Stimulated activated CD8-positive, alpha-beta memory T cell treated with anti-CD3 and anti-CD28 coated beads, Interleukin-15, amount 100 ng/mL, for 1 hour (primary cell): ENCODE data around the gene LDAF1.
"Not testable (repeated sequence)": the region's sequence is repeated elsewhere in the genome, so short reads cannot be mapped to it uniquely, and the experiment has no call there.

ENCODE experiments used
- DNase-seq: peaks from one replicate; pipeline ENCODE4 v3.0.0-alpha.2; 2020; ENCODE audit warnings: low read depth

LDAF1 gene

DNA sequence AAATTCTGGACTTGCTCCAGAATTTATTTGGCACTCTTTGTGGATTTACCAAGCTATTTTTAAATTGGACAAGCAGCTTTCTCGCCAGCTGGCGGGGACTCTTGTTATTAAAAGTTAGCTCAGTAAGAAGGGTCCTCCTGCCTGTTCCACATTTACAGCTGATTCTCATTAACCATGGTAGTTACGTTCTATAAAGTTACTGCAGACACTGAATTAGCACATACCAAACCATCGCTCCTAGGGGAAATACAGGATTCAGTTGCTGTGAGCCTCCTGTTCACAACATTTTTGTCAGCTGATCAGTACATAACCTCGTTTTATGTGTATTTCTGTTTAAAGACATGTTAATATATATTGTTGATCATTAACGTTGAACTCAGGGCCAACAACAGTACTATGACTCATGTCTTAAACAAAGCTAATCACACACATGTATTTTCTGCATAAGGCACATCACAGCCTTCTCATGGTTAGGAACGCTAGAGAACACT, 4.2 kb downstream of the LDAF1 start:
- DNase-seq, result no peak

DNA sequence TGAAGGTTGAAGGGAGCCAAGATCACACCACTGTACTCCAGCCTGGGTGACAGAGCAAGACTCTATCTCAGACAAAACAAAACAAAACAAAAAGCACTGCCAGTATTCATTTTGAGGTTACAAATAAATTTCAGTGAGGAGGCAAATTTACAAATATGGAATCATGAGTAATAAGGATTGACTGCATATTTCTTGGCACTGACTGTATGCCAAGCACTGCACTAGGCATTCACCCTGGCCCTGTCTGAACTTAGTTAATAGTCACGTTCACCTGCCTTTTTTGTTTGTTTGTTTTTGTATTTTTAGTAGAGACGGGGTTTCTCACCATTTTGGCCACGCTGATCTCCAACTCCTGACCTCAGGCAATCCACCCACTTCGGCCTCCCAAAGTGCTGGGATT, 5.1 kb downstream of the LDAF1 start:
- DNase-seq, result no peak

DNA sequence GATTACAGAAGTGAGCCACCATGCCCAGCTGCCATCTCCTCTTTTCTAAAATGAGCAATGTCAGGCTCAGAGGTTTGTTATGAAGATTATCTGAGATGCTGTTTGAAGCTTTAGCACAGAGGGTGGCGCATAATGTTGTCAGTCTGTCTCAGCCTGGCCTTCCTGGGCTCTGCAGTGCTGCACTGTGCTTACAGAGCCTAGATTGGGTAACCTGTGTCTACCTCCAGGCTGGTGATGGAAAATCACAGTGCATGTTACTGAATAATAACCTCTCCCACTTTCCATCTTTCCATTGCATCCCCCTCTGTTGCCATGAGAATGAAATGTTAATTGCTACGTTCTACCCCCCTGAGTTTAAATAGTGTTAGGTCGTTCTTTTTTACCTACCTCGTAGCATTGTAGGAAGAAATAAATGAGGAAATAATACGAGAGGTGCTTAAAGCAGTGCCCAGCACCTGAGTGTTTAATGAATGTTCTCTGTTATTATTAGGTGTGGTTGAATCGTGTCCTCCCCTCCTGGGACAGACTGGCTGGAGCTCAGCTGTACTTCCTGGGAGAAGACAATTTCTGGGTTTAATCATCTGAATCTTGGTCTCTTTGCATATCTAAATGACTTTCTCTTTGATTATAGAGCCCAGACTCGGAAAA, 6.2 kb downstream of the LDAF1 start:
- DNase-seq, result no peak

DNA sequence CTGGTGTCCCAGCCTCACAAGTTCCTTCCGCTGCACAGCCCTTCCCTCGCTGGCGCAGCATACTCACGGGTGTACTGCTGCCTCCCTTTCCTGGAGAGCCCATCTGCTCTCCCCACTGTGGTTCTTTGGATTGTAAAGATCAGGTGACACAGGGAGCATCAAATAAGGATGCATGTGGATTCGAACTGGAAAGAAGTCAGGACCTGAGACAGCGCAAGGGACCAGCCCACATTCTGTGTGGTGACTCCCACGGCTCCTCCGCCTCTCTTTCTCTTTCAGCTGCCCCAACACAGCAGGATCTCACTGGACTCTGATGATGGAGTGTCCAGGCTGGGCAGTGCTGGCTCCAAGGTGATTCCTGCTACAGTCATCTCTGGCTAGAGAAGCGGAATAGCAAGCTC, 8.1 kb downstream of the LDAF1 start:
- DNase-seq, result no peak

DNA sequence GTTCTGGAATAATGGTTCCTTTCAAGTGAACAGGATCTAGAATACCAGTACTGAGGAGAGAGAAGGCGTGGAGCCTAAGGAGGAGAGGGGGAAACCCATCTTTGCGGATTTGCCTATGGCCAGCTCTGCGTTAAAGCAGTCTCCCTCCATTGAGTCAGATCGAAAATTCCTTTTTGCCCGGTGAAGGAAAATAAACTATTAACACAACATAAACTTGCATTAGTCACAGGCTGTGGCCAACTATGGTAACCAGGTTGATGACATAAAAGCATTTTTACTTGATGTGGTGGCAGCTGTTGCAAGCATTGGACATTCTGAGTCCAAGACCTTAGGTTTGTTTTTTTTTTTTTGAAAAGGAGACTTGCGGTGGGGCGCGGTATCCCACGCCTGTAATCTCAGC, 8.9 kb downstream of the LDAF1 start:
- no peak for DNase-seq

DNA sequence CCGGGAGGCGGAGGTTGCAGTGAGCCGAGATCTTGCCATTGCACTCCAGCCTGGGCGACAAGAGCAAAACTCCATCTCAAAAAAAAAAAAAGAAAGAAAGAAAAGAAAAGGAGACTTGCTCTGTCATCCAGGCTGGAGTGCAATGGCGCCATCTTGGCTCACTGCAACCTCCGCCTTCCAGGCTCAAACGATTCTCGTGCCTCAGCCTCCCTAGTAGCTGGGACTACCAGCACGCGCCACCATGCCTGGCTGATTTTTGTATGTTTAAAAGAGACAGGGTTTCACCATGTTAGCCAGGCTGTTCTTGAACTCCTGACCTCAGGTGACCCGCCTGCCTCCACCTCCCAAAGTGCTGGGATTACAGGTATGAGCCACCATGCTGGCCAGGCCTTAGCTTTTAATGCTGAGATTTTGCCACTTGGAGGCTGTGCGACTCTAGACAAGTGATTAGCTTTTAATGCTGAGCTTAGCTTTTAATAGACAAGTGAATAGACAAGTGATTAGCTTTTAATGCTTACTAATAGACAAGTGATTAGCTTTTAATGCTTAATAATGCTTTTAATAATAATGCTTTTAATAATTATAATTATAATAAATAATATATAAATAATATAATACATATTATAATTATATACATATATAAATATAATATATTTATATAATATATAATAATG, 9.6 kb downstream of the LDAF1 start:
- DNase-seq, result no peak

DNA sequence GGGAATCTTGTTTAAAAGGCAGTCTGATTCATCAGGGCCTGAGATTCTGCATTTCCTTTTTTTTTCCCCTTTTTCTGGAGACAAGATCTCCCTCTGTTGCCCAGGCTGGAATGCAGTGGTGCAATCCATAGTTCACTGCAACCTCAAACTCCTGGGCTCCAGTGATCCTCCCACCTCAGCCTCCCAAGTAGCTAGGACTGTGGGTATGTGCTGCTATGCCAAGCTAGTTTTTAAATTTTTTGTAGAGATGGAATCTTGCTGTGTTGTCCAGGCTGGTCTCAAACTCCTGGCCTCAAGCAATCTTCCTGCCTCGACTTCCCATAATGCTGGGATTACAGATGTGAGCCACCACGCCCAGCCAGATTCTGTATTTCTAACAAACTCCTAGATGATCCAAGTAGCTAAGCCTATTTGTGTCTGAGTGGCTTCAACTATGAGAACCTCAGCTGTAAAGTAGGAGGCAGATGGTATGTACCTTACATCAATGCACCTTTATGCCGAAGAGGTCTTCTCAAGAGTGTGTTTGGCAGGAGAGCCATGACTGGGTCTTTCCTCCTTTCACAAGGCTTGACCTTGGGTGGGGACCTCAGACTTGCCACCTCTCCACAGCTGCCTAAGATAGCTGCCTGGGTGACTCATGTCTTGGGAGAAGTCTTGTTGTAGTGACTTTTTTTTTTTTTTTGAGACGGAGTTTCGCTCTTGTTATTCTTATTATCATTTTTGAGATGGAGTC, 10.9 kb downstream of the LDAF1 start:
- no peak for DNase-seq

DNA sequence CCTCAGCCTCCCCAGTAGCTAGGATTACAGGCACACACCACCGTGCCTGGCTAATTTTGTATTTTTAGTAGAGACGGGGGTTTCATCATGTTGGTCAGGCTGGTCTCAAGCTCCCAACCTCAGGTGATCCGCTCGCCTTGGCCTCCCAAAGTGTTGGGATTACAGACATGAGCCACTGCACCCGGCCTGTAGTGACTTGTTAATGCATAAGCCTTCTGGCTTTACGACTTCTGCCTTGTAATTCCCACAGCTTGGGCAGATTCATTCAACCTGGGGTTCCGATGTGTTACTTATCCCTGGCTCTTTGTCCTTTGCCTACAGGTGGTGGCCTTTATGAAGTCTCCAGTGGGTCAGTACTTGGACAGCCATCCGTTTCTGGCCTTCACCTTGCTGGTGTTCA, 11.6 kb downstream of the LDAF1 start:
- DNase-seq, result not testable (repeated sequence)

DNA sequence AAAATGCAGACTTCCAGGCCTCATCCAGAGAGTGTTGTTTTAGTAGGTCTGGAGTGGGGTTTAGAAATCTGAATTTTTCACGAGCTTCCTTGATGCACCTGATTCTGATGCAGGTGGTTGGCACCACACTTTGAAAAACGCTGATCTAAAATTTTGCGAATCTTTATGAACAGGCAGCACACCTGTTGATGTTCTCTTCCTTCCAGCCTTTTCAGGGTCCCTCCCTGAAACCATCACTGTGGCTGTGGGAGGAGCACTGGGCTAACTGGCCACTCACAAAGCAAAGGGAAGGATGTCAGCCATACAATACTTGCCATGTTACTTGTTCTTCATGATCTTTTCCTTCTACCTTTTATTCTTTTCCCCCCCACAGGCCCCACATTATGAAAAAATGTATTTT, 14.2 kb downstream of the LDAF1 start:
- no peak for DNase-seq

DNA sequence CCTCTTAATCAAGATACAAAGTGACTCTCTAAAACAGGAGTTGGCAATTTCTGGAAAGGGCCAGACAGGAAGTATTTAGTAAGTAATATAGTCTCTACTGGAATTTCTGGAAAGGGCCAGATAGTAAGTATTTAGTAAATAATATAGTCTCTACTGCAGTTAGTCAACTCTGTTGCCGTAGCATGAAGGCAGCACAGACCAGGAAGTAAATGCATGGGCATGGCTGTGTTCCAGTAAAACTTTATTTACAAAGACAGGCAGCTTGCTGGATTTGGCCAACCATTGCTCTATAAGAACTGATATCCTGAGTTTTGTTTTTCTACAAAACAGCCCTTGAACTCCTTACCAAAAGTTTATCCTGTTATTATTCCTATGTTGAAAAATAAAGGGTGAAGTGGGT, 16.9 kb downstream of the LDAF1 start:
- DNase-seq, result no peak

DNA sequence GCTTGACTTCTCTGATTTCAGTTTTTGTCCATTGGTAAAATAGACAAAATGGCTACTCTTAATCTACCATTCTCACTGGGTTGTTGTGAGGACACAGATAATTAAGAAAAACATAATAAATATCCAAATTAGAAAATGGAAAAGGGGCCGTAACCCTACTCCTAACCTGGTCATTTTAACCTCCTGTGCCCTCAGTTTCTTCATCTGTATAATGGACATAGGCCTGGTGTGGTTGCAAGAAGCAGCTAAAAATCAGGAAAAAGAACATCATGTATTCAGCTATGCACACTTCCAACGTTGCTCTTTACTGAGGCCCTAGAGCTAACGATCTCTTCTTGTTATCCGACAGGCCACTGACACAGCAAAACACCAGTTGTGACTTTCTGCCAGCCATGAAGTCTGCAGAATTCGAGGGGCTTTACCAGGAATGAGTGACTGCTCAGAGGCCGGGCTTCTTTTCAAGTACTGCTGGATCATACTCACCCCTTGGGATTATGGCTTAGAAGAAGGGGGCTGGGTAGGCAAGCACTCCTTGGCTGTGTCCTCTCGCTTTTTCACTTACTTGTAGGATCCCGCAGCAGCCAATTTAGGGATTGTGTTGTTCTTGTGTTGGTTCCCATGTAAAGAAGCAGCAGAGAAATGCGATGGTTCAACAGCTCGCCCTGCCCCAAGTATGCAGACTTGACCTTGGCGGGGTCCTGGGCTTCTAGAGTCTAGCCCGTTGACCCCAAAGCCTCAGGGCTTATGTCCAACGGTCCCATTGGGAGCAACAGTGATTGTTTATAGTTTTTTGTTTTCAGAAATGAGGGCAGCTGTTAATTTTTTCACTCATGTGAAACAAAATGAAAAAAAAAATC, 20.9 kb downstream of the LDAF1 start:
- DNase-seq, result no peak

DNA sequence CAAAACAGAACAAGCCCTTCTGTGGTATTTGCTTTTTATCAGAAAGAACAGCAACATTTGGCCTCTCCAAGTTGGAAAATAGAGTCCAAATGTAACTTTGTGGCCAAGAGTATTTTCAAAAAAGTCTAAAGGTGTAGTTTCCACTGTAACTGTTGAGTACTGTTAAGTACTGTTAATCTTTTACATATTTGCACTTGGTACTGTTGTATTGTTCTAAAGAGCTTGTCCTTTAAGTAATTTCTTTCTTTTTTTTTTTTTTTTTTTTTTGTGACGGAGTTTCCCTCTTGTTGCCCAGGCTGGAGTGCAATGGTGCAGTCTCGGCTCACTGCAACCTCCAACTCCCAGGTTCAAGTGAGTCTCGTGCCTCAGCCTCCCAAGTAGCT, 21.5 kb downstream of the LDAF1 start:
- no peak for DNase-seq

DNA sequence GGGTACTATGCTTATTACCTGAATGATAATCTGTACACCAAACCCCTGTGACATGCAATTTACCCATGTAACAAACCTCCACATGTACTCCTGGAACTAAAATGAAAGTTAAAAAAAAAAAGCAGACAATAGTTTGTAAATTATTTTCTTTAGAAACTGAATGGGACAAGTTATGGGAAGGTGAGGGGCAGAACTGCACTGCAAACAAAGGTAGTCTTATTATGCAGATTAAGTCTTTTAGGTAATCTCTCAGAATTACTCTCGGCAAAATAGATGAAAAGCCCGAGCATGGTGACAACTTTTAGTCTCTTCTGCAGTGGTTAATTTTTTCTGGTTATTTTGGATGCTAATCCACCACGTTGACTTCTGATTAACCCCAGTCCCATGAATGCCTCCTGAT, 25.5 kb downstream of the LDAF1 start:
- DNase-seq, result no peak

DNA sequence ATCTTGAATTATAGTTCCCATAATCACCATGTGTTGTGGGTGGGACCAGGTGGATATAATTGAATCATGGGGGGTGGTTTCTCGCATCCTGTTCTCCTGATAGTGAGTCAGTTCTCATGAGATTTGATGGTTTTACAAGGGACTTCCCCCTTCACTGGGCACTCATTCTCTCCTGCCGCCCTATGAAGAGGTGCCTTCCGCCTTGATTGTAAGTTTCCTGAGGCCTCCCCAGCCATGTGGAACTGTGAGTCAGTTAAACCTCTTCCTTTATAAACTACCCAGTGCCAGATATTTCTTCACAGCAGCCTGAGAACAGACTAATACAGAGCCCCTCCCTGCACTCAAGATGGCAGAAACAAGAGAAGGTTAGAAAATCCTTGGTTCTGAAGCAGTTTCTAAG, 26.4 kb downstream of the LDAF1 start:
- DNase-seq, result no peak

DNA sequence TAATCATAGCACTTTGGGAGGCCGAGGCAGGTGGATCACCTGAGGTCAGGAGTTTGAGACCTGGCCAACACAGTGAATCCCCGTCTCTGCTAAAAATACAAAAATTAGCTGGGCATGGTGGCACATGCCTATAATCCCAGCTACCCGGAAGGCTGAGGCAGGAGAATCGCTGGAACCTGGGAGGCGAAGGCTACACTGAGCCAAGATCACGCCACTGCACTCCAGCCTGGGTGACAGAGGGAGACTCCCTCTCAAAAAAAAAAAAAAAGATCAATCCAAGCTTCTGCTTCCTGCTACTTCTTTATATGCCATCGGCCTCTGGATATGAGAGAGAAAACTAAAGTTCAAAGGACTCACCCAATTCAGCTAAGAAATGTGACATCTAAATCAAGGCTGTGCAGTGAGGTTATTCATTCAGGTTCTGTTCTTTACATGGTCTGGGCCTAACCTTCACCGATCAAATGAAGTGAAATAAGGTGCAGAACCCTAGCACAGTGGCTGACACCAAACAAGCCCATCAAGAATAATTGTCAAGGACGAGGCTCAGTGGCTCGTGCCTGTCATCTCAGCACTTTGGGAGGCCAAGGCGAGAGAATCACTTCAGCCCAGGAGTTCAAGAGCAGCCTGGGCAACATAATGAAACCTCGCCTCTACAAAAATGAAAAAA, 27.3 kb downstream of the LDAF1 start:
- DNase-seq, result no peak

DNA sequence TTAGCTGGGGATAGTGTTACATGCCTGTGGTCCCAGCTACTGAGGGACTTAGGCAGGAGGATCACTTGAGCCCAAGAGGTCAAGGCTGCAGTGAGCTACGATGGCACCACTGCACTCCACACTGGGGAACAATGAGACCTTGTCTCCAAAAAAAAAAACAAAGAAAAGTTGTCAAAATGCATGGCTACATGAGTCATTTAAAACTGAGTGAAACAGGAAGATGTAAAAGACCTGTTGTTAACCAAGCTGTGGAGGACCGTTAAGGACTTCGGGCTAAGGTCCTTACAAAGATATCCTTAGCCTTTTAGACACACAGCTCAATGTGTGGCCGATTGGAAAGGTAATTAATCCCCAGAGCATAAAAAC, 27.8 kb downstream of the LDAF1 start:
- DNase-seq, result no peak

DNA sequence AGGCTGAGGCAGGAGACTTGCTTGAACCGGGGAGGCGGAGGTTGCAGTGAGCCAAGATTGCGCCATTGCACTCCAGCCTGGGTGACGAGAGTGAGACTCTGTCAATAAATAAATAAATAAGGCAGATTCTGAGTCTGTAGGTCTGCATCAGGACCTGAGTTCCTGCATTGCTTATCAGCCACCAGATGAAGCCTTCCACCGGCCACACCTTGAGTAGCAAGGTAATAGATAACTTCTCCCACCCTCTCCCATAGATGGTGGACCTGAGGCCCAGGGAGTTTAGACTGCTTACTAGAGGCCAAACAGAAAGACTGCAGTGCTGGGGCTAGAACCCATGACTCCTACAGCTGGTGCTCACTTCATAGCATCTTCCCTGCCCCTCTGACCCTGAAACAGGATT, 30.8 kb downstream of the LDAF1 start:
- no peak for DNase-seq

DNA sequence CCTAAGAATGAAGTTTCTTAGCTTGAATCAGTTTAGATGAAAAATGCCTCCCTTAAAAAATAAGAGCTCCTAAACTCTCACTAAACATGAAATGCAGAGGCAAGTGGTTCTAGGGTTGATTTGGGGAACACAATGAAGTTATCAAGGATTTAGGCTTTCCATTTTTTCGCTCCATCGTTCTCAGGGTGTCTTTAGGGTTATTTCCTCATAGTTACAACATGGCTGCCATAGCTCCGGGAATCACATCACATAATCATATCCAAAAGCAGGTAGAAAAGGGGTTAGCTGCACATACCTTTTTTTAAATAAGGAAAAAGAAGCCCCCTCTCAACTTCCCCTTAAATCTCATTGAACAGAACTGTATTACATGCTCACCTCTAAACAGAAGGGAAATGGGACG, 31.5 kb downstream of the LDAF1 start:
- DNase-seq, result no peak

DNA sequence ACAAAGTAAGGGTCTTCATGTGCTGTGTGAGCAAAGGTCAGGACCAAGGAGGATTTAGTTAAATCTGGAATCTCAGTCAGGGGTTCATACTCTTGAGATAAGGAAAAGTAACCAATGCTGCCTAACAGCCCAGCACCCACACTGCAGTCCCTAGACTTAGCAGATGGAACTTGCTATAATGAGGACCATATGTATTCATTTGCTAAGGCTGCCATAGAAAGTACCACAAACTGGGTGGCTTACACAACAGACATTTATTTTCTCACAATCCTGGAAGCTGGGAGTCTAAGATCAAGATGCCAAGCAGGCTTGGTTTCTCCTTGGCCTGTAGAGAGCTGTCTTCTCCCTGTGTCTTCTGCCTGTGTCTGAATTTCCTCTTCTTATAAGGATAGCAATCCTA, 32.1 kb downstream of the LDAF1 start:
- no peak for DNase-seq

DNA sequence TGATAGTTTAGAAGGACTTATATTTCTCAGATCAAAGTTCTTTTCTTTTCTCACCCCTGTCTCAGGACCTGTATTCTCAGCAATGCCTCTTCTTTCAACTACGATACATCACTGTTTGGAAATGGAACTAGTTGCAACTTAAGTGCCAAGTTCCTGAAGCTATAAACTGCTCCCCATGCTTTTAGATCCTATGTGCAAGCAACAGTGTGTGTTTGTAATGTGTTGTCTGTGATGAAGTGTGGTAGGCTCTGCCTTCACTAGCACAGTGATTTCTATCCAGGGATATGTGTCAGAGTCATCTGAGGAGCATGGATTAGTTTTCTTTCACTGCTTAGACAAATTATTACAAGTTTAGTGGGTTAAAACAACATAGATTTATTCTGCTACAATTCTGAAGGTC, 34.5 kb downstream of the LDAF1 start:
- DNase-seq, result no peak

DNA sequence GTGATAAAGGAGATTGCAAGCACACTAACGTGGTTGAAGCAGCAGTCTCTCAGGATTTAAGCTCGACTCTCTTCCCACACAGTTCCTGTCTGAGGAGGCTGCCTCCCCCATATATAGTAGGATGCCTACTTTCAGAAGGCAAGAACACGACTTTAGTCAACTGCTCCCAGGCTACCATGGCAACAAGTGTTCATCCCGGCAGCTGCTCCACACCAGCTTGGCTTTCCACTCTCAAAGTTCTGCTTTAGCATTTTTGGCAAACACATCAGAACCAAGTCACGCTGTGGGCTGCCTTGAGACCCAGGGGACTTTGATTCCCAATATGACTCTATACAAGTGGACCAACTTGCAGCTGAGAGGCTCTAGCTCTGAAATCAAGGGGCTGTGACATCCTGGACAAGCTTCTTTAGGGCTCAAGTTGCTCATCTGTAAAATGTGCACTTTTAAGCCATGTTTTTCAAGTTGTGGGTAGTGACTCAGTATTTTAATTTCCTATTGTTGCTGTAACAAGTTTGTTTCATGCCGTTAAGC, 36.4 kb downstream of the LDAF1 start:
- DNase-seq, result no peak

DNA sequence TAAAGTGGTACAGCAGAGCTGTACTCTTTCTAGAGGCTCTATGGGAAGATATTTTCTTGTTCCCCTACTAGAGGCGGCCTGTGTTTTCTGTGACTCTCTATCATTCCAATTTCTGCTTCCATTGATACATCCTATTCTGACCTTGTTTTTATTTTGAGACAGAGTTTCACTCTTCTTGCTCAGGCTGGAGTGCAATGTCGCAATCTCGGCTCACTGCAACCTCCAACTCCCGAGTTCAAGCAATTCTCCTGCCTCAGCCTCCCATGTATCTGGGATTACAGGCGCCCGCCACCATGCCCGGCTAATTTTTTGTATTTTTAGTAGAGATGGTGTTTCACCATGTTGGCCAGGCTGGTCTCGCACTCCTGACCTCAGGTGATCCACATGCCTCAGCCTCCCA, 36.9 kb downstream of the LDAF1 start:
- DNase-seq, result not testable (repeated sequence)
